ENCODE results near the gene SH2D5. TPM values are rescaled to one million over a fixed set of nuclear protein-coding genes. Genes with fewer than 3 reads are reported as not detected.

SH2D5 gene
- total RNA-seq = under 1 TPM in 1 of 2 donors, not detected in 1; 0.06 TPM

GRCh38 chr1:20732588-20733359 lies at the start of gene SH2D5:
Gene SH2D5 (minus strand): TSS chr1:20732703. CDS start chr1:20728044, 4,659 bp downstream.
- peaks cover 8% of the 10 kb centered on the region for H3K36me3 Mint-ChIP-seq (ENCODE audit: low read depth)
- peak within 1 kb of the TSS; percentile 72 for H3K27ac Mint-ChIP-seq
- H3K4me1 Mint-ChIP-seq = peaks cover 9% of the 10 kb centered on the region
- ATAC-seq (replicated peaks) = peak; percentile 89
- H3K4me3 Mint-ChIP-seq = peak within 1 kb of the TSS; percentile 84
- H3K27me3 Mint-ChIP-seq = peaks cover 12% of the 10 kb centered on the region
- H3K9me3 Mint-ChIP-seq = no peaks in the 10 kb centered on the region

GRCh38 chr1:20775700-20776099 lies 43.2 kb upstream of the SH2D5 start:
- Mint-ChIP-seq H3K27me3 (no peaks in the 10 kb centered on the region), H3K27ac (no peak overlapping the region), H3K4me3 (no peak overlapping the region), H3K36me3 (ENCODE audit: low read depth) (peaks cover 95% of the 10 kb centered on the region), H3K9me3 (no peaks in the 10 kb centered on the region), H3K4me1 (peaks cover 12% of the 10 kb centered on the region)
- peak; percentile 71 for ATAC-seq (replicated peaks)

- Mint-ChIP-seq H3K36me3 (ENCODE audit: low read depth) (peaks cover 100% of the 10 kb centered on the region), H3K4me1 (no peaks in the 10 kb centered on the region), H3K27me3 (no peaks in the 10 kb centered on the region), H3K9me3 (no peaks in the 10 kb centered on the region), H3K4me3 (no peak overlapping the region), H3K27ac (no peak overlapping the region)
- no peak for ATAC-seq (replicated peaks)
Measured at GRCh38 chr1:20771780-20772179, 39.3 kb upstream of the SH2D5 start.

DNA sequence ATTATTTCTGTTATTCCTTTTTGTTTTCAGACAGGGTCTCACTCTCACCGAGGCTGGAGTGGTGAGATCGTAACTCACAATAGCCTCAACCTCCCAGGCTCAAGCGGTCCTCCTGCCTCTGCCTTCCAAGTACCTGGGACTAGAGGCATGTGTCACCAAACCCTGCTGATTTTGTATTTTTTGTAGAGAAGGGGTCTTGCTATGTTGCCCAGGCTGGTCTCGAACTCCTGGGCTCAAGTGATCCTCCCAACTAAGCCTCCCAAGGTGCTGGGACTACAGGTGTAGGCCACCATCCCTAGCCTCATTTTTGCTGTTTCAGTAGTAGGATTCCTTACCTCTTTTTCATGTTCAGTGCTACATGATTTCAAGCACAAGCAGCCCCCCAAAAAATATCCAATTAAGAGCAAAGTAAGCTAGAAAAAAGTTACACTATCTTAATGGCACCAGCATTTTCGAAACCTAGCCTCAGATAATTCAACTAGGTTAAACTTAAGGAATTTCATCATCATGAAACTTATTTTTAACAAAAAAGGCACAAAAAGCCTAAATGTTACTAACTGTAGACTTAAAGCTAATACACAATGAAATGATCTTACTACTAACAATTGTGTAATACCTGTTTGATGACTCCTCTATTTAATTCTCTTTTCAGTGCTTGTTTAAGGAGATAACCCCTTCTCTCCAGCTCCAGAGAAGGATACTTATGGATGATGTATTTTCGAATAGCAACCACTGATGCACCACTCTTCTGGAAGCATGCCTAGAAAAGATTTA lies 38.0 kb upstream of the SH2D5 start:
- peaks cover 100% of the 10 kb centered on the region for H3K36me3 Mint-ChIP-seq (ENCODE audit: low read depth)
- H3K4me1 Mint-ChIP-seq = no peaks in the 10 kb centered on the region
- H3K27me3 Mint-ChIP-seq = no peaks in the 10 kb centered on the region
- H3K4me3 Mint-ChIP-seq = no peak overlapping the region
- no peaks in the 10 kb centered on the region for H3K9me3 Mint-ChIP-seq
- ATAC-seq (replicated peaks) = no peak
- H3K27ac Mint-ChIP-seq = no peak overlapping the region

GRCh38 chr1:20767271-20767670 lies 34.8 kb upstream of the SH2D5 start:
- no peak for ATAC-seq (replicated peaks)
- peaks cover 100% of the 10 kb centered on the region for H3K36me3 Mint-ChIP-seq (ENCODE audit: low read depth)
- no peaks in the 10 kb centered on the region for H3K9me3 Mint-ChIP-seq
- H3K4me3 Mint-ChIP-seq = no peak overlapping the region
- H3K27me3 Mint-ChIP-seq = no peaks in the 10 kb centered on the region
- no peak overlapping the region for H3K27ac Mint-ChIP-seq
- no peaks in the 10 kb centered on the region for H3K4me1 Mint-ChIP-seq

DNA sequence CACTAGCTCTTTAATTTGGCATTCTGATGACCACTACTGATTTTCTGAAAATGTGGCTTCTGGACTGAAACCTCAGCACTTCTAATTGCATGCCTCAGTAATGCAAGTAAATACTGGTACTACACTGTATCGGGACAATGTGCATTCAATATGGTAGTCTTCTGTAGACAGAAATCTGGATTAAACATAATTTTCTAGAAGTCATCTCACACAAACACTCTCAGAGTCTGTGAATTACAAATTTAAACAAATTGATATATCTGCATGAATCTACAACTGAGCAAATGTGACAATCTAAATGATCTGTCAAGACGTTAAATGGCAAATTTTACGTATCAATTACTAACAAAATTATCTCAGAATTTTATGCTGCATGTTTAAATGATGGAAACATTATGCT lies 30.9 kb upstream of the SH2D5 start:
- Mint-ChIP-seq H3K27ac (no peak overlapping the region), H3K9me3 (no peaks in the 10 kb centered on the region), H3K36me3 (ENCODE audit: low read depth) (peaks cover 100% of the 10 kb centered on the region), H3K27me3 (no peaks in the 10 kb centered on the region), H3K4me1 (peaks cover 3% of the 10 kb centered on the region), H3K4me3 (no peak overlapping the region)
- ATAC-seq (replicated peaks) = no peak

- Mint-ChIP-seq H3K27me3 (no peaks in the 10 kb centered on the region), H3K4me3 (no peak overlapping the region), H3K27ac (no peak overlapping the region), H3K4me1 (peaks cover 3% of the 10 kb centered on the region), H3K9me3 (no peaks in the 10 kb centered on the region), H3K36me3 (ENCODE audit: low read depth) (peaks cover 99% of the 10 kb centered on the region)
- ATAC-seq (replicated peaks) = no peak
Measured at GRCh38 chr1:20760322-20760721, 27.8 kb upstream of the SH2D5 start.

DNA sequence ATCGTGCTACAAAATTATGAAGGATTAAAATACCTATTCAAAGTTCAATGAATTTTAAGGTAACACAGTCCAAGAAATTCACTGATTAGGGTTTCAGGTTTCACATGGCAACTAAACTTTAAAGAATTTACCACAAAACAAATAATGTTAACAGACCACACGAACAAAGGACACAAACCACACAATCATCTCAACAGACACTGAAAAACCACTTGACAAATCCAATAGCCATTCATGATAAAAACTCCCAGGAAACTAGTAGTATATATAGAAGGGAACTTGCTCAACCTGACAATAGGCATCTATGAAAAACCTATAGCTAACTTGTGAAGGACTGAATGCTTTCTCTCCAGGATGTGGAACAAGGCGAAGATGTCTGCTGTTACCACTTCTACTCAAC lies 21.1 kb upstream of the SH2D5 start:
- no peaks in the 10 kb centered on the region for H3K27me3 Mint-ChIP-seq
- H3K36me3 Mint-ChIP-seq (ENCODE audit: low read depth) = peaks cover 82% of the 10 kb centered on the region
- no peaks in the 10 kb centered on the region for H3K9me3 Mint-ChIP-seq
- H3K4me1 Mint-ChIP-seq = no peaks in the 10 kb centered on the region
- H3K27ac Mint-ChIP-seq = no peak overlapping the region
- ATAC-seq (replicated peaks) = no peak
- no peak overlapping the region for H3K4me3 Mint-ChIP-seq

DNA sequence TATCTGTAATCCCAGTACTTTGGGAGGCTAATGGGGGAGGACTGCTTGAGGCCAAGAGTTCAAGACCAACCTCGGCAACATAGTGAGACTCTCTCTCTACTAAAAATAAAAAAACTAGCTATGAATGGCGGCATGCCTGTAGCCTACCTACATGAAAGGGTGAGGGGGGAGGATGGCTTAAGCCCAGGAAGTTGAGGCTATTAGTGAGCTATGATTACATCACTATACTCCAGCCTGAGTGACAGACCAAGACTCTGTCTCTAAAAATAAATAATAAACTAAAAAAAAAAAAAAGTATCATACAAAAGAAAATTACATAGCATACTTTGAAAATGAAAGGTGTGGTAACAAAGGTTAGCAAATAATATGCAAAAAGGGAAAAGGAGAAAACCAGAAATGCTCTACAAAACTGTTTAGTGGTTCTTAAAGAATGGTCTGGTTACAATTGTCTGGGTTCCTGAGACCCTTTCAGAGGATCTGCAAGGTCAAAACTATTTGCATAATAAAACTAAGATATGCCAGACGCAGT lies 19.0 kb upstream of the SH2D5 start:
- Mint-ChIP-seq H3K27me3 (no peaks in the 10 kb centered on the region), H3K4me1 (no peaks in the 10 kb centered on the region), H3K27ac (no peak overlapping the region), H3K36me3 (ENCODE audit: low read depth) (peaks cover 82% of the 10 kb centered on the region), H3K9me3 (no peaks in the 10 kb centered on the region), H3K4me3 (no peak overlapping the region)
- ATAC-seq (replicated peaks) = no peak

DNA sequence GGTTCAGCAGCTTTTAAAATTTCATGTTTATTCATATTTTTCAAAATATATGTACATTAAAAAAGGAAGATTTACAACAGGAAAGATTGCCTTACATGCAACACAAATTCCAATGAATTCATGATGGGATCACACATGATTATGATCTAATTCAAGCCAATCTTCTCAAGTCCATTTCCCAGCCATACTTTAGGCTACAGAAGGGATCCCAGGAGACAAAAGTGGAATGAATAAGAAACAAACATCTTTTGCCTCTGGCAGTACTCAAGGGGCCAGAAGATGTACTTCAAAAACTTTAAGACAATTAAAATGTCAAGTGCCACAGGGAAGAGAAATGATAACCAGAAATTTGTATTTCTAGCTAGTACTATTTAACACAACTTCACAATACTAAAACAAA lies 10.2 kb upstream of the SH2D5 start:
- Mint-ChIP-seq H3K4me1 (no peaks in the 10 kb centered on the region), H3K9me3 (no peaks in the 10 kb centered on the region), H3K36me3 (ENCODE audit: low read depth) (peaks cover 100% of the 10 kb centered on the region)

GRCh38 chr1:20740781-20741180 lies 8.3 kb upstream of the SH2D5 start:
- Mint-ChIP-seq H3K27ac (no peak overlapping the region), H3K4me1 (no peaks in the 10 kb centered on the region), H3K4me3 (no peak overlapping the region), H3K9me3 (no peaks in the 10 kb centered on the region), H3K27me3 (no peaks in the 10 kb centered on the region), H3K36me3 (ENCODE audit: low read depth) (peaks cover 89% of the 10 kb centered on the region)
- ATAC-seq (replicated peaks) = no peak

More for the DNA sequence above, 10.2 kb upstream of the SH2D5 start:
- Mint-ChIP-seq H3K27me3 (no peaks in the 10 kb centered on the region), H3K4me3 (no peak overlapping the region), H3K27ac (peak overlapping the region; percentile 56)
- ATAC-seq (replicated peaks) = no peak

DNA sequence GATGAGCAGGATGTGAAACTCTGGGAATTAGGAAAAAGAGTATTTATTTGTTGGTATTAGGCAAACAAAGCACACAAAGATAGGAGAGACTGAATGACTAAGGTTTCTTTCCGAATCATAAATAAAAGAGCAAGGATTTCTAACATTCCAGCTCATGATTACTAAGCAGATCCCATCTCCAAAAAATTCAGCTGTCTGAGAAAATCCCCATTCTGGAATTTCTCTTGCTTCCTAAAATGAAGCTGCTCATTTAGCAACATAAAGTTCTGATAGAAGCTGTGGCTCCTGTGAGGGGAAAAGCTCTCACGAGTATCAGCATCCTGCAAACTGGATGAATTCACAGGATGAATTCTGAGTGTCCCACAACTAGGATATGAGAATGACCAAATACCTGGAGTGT lies 6.7 kb upstream of the SH2D5 start:
- Mint-ChIP-seq H3K4me3 (no peak overlapping the region), H3K9me3 (no peaks in the 10 kb centered on the region), H3K36me3 (ENCODE audit: low read depth) (peaks cover 73% of the 10 kb centered on the region), H3K27me3 (no peaks in the 10 kb centered on the region), H3K27ac (no peak overlapping the region), H3K4me1 (no peaks in the 10 kb centered on the region)
- no peak for ATAC-seq (replicated peaks)

DNA sequence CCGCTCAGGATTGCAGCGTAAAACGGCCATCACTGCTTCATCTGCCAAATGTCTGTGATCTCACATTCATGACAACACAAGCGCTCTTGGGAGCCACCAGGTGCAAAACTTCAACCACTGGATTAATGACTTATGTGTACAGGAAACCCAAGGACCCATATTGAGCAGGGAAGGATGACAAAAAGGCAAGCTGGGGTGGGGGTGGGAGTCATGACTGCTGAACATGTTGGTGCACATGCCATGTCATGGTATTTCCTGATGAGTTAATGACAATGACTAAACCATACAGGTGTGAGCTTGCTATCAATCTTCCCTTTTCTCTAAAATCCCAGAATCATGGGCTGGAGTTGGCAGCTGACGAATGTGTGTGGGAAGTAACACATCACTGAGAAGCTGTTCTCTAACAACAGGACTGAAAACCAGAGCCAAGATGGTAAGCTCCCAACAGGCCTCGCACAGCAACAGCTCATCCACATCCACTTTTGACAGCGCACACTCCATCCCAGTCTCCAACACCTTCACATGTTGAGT lies 3.1 kb upstream of the SH2D5 start:
- ATAC-seq (replicated peaks) = no peak
- no peaks in the 10 kb centered on the region for H3K9me3 Mint-ChIP-seq
- H3K27ac Mint-ChIP-seq = no peak overlapping the region
- H3K4me1 Mint-ChIP-seq = peaks cover 6% of the 10 kb centered on the region
- H3K27me3 Mint-ChIP-seq = peaks cover 1% of the 10 kb centered on the region
- H3K36me3 Mint-ChIP-seq (ENCODE audit: low read depth) = peaks cover 37% of the 10 kb centered on the region
- no peak overlapping the region for H3K4me3 Mint-ChIP-seq

DNA sequence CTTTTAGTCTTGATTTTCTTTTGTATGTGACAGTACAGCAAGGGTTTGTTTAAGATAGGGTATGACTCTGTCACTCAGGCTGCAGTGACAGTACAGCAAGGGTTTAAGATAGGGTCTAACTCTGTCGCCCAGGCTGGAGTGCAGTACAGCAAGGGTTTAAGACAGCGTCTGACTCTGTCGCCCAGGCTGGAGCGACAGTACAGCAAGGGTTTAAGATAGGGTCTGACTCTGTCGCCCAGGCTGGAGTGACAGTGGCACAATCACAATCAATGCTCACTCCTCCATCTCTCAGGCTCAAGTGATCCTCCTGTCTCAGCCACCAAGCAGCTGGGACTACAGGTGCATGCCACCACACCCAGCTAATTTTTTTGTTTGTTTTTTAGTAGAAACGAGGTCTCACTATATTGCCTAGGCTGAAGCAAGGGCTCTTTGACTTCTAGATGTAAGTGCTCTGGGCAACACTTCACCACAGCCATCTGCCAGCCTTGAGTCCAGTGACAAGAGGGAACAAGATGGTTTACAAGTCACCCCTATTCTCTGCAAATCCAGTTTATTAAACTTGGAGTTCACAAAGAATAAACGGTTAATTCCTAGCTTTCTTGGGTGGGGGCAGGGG lies 965 bp upstream of the SH2D5 start:
- peaks cover 9% of the 10 kb centered on the region for H3K4me1 Mint-ChIP-seq
- peaks cover 15% of the 10 kb centered on the region for H3K36me3 Mint-ChIP-seq (ENCODE audit: low read depth)
- no peaks in the 10 kb centered on the region for H3K9me3 Mint-ChIP-seq
- peak overlapping the region; percentile 84 for H3K4me3 Mint-ChIP-seq
- ATAC-seq (replicated peaks) = no peak
- H3K27ac Mint-ChIP-seq = peak overlapping the region; percentile 72
- peaks cover 8% of the 10 kb centered on the region for H3K27me3 Mint-ChIP-seq
